HG02759 (cell line): Measurements from ENCODE around the gene INHA.

Experiments used
- ATAC-seq: cut with Tn5 transposase; IDR thresholded peaks from one replicate; pipeline ENCODE4 v1.9.1; 2021; ENCODE audit warnings: mild to moderate bottlenecking, moderate library complexity; ENCODE audit not compliant: unreplicated experiment

INHA gene, protein sequence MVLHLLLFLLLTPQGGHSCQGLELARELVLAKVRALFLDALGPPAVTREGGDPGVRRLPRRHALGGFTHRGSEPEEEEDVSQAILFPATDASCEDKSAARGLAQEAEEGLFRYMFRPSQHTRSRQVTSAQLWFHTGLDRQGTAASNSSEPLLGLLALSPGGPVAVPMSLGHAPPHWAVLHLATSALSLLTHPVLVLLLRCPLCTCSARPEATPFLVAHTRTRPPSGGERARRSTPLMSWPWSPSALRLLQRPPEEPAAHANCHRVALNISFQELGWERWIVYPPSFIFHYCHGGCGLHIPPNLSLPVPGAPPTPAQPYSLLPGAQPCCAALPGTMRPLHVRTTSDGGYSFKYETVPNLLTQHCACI

DNA sequence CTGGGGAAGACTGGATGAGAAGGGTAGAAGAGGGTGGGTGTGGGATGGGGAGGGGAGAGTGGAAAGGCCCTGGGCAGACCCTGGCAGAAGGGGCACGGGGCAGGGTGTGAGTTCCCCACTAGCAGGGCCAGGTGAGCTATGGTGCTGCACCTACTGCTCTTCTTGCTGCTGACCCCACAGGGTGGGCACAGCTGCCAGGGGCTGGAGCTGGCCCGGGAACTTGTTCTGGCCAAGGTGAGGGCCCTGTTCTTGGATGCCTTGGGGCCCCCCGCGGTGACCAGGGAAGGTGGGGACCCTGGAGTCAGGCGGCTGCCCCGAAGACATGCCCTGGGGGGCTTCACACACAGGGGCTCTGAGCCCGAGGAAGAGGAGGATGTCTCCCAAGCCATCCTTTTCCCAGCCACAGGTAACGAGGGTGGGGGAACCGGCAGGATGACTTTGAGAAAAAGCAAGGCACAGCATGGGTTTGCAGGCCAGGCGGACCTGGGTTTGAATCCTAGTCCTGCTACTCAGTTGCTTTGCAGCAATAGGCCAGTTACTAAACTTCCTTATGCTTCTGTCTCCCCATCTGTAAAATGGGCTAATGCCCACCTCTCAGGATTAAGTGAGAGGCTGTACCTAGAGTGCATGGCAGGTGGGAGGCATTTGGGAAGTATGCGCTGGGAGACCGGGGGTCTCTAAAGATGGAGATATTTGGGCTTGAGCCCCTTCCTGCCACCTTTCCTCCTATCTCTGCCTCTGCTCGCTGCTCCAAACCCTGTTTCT lies at the start of gene INHA:
Gene INHA (plus strand): TSS at position 74 of the 765 bp plus-strand sequence. CDS start 65 bp downstream, at position 139.
- ATAC-seq = no peak

DNA sequence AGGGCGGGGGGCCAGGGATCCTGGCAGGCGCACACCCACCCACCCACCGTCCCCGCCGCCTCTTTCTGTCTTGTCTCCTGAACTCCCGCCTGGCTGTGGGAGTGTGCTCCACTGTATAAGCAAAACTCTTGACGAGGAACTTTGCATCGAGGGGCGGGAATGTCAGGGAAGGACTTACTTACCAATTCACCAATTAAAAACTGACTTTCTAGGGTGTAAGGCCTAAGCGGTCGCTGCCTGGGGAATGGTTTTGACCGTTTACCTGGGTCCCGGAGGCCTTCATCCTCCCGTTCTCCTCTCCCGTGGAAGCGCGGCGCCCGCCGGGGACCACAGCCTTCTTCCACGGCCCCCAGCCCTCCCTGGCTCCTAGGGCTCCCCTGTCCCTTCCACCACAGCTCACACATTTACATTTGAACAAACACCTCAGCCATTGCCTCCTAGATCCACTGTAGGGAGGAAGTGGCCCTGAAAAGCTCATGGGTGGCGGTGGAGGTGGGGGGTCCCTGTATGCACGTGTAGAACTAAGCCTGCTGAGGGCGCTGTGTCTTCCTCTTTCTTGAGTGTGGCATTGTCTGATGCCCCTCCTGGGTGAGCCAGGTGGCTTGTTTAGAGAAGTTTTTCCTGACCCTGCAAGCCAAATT lies 49.0 kb upstream of the INHA start:
- no peak for ATAC-seq

GRCh38 chr2:219524817-219525216 lies 47.3 kb upstream of the INHA start:
- ATAC-seq = no peak

- ATAC-seq = no peak
Observed at GRCh38 chr2:219525533-219526232, 46.4 kb upstream of the INHA start.

- ATAC-seq = no peak
Observed at GRCh38 chr2:219526320-219527075, 45.6 kb upstream of the INHA start.

GRCh38 chr2:219527076-219527394 lies 45.1 kb upstream of the INHA start:
- ATAC-seq = no peak

DNA sequence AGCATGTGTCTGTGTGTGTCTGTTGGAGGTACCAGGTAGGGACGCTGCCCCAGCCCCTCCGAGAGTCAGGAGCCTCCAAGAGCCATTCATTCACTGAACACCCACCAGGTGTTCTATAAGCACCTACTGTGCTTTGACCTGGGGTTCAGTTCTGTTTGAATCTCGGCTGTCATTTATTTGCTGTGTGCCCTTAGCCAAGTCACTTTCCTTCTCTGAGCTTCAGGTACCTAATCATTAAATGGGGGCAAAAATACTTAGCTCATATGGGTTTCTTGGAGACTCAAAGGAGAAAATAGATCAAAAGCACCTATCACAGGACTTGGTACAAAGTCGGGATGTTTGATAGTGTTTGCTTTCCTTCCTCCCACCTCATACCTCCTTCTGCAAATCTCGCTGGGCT lies 44.6 kb upstream of the INHA start:
- ATAC-seq = no peak

DNA sequence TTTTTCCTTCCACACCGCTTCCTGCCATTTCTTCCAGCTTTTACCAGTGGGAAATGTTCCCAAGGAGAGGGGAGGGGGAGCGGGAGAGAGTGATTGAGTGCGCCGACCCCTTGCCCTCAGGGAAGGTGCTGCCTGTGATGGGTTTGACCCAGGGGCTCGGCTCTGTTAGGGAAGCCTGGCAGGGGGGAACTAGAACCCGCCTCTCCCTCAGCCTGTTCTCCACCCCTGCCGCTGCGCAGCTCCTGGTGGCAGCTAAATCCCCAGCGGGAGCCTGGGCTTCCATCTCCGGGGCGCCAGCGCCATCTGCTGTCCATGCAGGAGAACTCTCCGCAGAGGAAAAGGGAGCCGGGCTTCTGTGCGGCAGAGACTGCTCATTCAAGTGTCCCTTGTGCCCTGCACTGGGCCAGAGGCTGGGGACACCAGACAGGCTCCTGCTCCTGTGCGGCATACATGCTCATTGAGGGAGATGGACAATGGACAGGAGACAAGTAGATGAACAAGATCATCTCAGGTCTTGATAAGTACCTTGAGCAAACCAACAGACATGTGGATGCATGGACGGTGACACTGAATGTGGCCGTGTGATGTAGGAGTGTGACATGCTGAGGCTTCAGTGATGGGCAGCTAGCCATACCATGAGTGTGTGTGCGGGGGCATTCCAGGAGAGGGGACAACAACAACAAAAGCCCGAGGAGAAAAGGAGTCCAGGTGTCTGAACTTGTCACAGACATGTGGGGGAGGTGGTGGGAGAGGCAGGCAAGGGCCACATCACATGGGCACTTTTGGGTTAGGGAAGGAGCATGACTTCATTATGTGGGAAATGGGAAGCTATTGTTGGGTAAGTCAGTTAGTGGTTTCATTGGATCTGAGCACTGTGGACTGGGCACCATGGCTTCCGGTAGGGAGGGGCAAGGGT lies 41.8 kb upstream of the INHA start:
- peak; percentile 89 for ATAC-seq

DNA sequence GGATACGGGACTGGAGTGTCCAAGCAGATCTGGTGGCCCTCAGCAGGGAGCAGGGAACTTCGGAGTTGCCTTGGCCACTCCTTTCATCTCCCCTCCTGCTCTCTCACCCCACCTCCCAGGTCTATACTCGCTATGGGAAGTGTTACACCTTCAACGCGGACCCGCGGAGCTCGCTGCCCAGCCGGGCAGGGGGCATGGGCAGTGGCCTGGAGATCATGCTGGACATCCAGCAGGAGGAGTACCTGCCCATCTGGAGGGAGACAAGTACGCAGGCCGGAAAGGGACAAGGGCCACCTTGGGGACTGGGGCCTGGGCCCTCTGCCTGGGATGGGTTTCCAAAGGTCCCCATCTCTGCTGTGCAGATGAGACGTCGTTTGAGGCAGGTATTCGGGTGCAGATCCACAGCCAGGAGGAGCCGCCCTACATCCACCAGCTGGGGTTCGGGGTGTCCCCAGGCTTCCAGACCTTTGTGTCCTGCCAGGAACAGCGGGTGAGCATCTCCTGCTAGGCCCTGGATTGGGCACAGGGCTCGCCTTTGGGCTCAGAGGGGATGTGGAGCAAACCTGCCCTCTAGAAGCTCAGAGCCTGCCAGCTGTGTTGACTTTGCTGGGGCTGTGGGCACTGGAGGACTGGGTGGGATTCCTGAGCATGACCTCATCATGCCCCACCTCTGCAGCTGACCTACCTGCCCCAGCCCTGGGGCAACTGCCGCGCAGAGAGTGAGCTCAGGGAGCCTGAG lies 40.3 kb upstream of the INHA start:
- no peak for ATAC-seq

DNA sequence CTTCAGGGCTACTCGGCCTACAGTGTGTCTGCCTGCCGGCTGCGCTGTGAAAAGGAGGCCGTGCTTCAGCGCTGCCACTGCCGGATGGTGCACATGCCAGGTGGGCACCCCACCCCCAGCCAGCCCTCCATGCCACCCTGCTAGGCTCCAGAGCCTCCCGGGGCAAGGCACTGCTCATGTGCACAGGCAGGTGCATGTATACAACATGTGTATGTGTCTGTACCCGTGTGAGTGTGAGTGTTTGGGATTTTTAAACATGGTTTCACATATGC lies 39.8 kb upstream of the INHA start:
- ATAC-seq = no peak

- ATAC-seq = no peak
Observed at GRCh38 chr2:219533930-219534661, 38.0 kb upstream of the INHA start.

- no peak for ATAC-seq
Observed at GRCh38 chr2:219536425-219536824, 35.7 kb upstream of the INHA start.

GRCh38 chr2:219536967-219537366 lies 35.1 kb upstream of the INHA start:
- no peak for ATAC-seq

DNA sequence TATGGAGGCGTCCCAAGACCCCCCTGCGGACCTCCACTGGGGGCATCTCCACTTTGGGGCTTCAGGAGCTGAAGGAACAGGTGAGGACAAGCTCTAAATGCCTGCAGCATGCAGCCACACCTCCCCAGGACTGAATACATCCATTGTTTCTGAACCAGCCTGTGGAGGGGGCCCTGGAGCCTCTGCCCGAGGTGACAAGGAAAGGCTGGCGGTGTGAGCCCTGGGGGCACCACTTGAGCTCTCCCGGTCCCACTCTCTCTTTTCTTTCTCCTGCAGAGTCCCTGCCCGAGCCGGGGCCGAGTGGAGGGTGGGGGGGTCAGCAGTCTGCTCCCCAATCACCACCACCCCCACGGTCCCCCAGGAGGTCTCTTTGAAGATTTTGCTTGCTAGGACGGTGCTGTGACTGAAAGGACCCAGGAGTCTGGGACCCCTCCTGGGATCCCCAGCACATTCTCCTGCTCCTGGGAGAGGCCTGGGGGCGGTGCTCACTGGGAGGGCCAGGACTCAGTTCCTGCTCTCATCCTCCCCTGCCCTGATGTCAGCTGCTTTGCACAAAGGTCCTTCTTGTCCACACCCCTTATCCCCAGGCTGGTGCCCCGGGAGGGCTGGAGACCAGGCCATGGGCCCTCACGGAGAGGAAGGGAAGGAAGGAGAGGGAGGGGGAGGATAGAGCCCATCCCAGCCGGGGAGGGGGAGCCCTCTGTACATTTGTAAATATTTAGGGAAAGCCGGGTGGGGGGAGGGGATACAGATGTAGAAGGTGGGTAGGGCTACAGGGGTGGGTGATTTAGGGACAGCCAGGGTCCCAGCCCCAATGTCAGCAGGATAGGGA lies 34.2 kb upstream of the INHA start:
- ATAC-seq = no peak

DNA sequence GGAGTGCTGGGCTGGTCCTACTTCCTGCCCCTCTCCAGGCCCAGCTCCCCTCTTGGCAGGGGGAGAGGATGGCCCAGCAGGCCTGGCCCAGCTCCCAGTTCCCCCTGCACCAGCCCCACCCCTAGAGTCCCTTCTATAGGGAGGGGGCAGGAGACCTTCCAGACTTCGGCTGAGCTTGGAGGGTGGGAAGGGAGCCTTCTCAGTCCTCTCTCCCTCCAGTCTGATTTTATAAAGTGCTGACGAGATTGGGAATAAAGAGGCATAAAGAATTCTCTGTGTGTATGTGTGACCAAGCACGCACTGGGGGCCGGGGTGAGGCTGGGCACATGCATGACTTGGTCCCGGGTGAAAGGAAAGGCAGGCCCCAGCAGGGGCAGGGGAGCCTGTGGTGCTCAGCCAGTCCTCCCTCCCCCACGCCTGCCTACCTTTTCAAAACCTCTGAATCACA lies 33.6 kb upstream of the INHA start:
- ATAC-seq = no peak

DNA sequence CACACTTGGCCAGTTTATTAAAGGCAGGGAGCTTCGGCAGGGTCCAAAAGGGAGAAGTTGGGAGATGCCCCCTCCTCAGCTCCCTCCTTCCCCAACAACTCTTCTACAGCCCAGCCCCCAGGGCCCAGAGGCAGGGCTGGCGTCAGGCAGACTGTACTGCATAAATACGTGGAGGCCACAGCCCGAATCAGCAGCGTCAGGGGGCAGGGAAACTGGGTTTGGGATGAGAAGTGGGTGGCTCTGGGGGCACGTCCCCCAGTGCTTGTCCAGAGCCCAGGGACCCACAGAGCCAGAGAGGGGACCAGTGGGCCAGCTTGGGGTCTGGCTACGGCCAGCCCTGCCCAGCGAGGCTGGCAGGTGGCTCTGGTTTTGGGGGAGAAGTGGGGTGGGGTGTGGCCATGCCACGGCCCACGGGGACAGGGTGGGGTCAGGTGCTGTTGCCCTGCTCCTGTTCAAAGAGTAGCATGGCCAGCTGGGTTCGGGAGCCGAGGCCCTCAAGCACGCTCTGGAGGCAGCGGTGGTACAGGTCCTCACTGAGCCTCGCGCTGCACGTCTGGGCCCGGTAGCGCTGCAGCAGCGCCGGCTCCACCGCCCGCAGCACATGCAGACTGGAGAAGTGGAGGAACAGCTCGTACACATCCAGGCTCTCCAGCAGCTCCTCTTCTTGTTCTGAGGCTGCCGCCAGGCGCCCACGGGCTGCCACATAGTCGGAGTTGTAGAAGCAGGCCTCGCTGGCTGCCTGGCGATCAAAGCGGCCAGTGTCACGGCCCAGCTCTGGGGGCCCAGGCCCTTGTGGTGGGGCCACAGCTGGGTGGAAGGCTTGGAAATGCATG lies 32.9 kb upstream of the INHA start:
- ATAC-seq = no peak
